Body of pancreas (tissue), 4 donors: ENCODE measurements around the gene BRSK1. TPM values are rescaled to one million over a fixed set of nuclear protein-coding genes. Genes with fewer than 3 reads are reported as not detected.
A peak's percentile ranks its signal among the peaks of the same experiment; 100 is the strongest.

ENCODE experiments used
- ATAC-seq: fragments of 150-250 bp; one replicate; pipeline ENCODE4 v1.9.1; 2016
- DNase-seq, 4 donors: peaks; one replicate each; pipeline ENCODE4 v3.0.0-alpha.2; 2019
- H3K27ac ChIP-seq, 4 donors: fragments of 200-600 bp; sonication (generic); 1 replicate in 3 of 4; 2 replicates in 1 of 4; pipeline versions ENCODE4 v1.5.1 to v1.6.1; 2016 to 2019; ENCODE audit warnings: mild to moderate bottlenecking in 1 of 4, mixed read lengths in 1 of 4, moderate library complexity in 1 of 4
- H3K27me3 ChIP-seq, 2 donors: fragments of 200-600 bp; sonication (generic); one replicate each; pipeline ENCODE4 v1.6.0; 2016; ENCODE audit warnings: mild to moderate bottlenecking in 1 of 2
- H3K36me3 ChIP-seq, 2 donors: fragments of 200-600 bp; sonication (generic); replicated peaks in 1 of 2; 2 replicates each; pipeline ENCODE4 v1.5.1; 2016; ENCODE audit warnings: low read depth in 2 of 2; ENCODE audit not compliant: insufficient read depth in 1 of 2
- H3K4me1 ChIP-seq: fragments of 200-600 bp; sonication (generic); one replicate; pipeline ENCODE4 v1.6.0; 2016
- H3K4me3 ChIP-seq, 2 donors: fragments of 200-600 bp; sonication (generic); 1 replicate in 1 of 2; 2 replicates in 1 of 2; pipeline ENCODE4 v1.5.1; 2016 to 2019
- H3K9me3 ChIP-seq, 3 donors: fragments of 200-600 bp; sonication (generic); 1 replicate in 2 of 3; 2 replicates in 1 of 3; pipeline ENCODE4 v1.5.1; 2016
- POLR2A ChIP-seq, 3 donors: fragments of 450-650 bp; IDR thresholded peaks; one replicate each; pipeline ENCODE4 v1.6.1; 2016; ENCODE audit warnings: antibody characterized with exemption in 3 of 3, mild to moderate bottlenecking in 2 of 3
- WGBS, 2 donors: methylation state at CpG; one replicate each; pipeline ENCODE4 v1.1.5; 2017; 5-methylcytosine and 5-hydroxymethylcytosine counted together
- intact Hi-C: fragments of 100-400 bp; cut with DNase I; formaldehyde crosslinking; loops from one replicate; pipeline ENCODE4 v1.15.1; 2023
- total RNA-seq, 2 donors: library from RNA; depleted of rRNA; stranded (reverse); fragments of >200 nt; gene quantifications; one replicate each; pipeline ENCODE4 v1.1.0, GENCODE V29; 2016
- TF ChIP-seq, protein P1 (sequence below), 7 experiments: fragments of 450-650 bp in 4 of 7; fragments of 200-600 bp in 3 of 7; sonication (generic) in 3 of 7; IDR thresholded peaks; one replicate each; pipeline ENCODE4 v1.5.1; 2016 to 2019; ENCODE audit warnings: antibody characterized with exemption in 7 of 7

The BRSK1 gene
- total RNA-seq, 2 donors from 2014 or later: 0.66 to 1.0 TPM

DNA sequence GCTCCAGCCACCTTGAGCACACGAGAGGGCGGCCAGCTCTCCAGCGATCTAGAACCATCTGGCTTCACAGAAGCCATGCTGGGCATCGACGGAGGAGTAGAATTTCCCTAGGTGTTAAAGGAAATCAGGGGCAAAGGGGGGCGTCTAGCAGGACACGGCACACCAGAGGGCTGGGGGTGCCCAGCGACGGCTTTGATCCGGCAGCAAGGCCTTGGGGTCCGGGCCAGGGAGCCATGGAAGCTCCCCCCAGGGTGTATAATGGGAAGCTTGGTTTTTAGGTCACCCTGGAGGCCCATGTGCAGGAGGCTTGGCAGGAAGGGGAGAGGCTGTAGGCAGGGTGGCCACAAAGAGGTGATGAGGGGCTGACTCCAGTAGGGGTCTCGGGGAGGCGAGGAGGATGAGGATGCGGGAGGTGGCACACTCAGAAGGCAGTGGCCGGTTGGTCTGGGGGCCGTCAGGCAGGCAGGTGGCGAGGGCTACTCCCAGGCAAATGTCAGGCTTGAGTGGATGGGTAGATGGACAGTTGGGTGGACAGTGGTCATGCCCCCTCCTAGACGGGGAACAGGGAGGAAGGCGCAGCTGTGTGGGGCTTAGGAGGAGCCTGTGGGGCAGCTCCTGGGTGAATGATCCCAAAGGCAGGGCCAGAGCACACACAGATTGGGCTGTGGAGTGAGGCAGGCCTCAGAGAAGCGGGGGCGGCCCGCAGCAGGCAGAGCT lies 61.5 kb downstream of the BRSK1 start:
- peaks cover 13% of the 10 kb centered on the region for H3K4me1 ChIP-seq
- peaks cover 0 to 1% of the 10 kb centered on the region in 2 donors for H3K36me3 ChIP-seq
- no peak for DNase-seq
- H3K9me3 ChIP-seq: no peaks in the 10 kb centered on the region
- no peak for ATAC-seq
- TF ChIP-seq POLR2A (IDR thresholded peaks at IDR 0.05): no peak
- TF ChIP-seq, protein P1, sequence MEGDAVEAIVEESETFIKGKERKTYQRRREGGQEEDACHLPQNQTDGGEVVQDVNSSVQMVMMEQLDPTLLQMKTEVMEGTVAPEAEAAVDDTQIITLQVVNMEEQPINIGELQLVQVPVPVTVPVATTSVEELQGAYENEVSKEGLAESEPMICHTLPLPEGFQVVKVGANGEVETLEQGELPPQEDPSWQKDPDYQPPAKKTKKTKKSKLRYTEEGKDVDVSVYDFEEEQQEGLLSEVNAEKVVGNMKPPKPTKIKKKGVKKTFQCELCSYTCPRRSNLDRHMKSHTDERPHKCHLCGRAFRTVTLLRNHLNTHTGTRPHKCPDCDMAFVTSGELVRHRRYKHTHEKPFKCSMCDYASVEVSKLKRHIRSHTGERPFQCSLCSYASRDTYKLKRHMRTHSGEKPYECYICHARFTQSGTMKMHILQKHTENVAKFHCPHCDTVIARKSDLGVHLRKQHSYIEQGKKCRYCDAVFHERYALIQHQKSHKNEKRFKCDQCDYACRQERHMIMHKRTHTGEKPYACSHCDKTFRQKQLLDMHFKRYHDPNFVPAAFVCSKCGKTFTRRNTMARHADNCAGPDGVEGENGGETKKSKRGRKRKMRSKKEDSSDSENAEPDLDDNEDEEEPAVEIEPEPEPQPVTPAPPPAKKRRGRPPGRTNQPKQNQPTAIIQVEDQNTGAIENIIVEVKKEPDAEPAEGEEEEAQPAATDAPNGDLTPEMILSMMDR (IDR thresholded peaks at IDR 0.05): no peak
- no peak overlapping the region for H3K4me3 ChIP-seq
- intact Hi-C loops: no loop called here
- 89 to 90% methylated on average over 22 of the region's 22 CpGs for whole genome bisulfite sequencing, 2 donors
- H3K27me3 ChIP-seq: no peaks in the 10 kb centered on the region
- no peak overlapping the region for H3K27ac ChIP-seq

DNA sequence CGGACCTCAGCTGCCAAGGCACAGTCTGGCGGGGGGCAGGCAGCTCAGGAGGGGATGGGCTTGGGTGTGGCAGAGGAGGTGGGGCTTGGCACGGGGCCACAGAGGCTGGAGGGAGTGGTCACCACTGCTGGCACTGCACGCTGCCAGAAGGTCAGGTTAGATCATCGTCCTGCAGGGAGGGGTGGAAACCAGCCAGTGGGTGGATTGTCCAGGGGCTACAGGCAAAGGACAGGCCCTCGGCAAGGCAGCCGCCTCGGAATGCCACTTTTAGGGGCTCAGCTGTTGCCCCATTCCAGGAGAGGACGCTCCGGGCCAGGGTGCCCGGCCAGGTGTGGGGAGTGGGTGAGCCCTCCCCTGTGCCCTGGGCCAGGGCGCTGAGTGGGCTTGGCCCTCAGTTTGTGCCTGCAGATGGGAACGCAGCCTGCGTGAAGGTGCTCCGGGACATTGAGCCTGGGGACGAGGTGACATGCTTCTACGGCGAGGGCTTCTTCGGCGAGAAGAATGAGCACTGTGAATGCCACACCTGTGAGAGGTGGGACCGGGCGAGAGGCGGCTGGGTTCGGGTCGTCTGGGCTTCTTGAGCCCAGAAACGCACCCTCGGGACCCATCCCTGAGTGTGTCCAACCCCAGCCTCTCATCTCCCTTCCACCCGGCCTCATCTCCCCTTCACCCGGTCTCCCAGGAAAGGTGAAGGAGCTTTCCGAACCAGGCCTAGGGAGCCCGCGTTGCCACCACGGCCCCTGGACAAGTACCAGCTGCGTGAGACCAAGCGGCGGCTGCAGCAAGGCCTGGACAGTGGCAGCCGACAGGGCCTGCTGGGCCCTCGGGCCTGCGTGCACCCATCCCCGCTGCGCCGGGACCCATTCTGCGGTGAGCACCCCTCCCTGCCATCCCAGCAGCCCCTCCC lies 62.3 kb downstream of the BRSK1 start:
- Histone ChIP-seq H3K9me3 (no peaks in the 10 kb centered on the region), H3K4me1 (peaks cover 5% of the 10 kb centered on the region), H3K4me3 (no peak overlapping the region), H3K36me3 (peaks cover 0 to 1% of the 10 kb centered on the region in 2 donors), H3K27ac (no peak overlapping the region), H3K27me3 (no peaks in the 10 kb centered on the region)
- TF ChIP-seq POLR2A (IDR thresholded peaks at IDR 0.05): no peak
- TF ChIP-seq, protein P1 (IDR thresholded peaks at IDR 0.05): no peak
- WGBS, 2 donors: 80 to 86% methylated on average over 16 to 41 of the region's 43 CpGs
- peak in 2 of 4 donors; percentile 34 to 38 for DNase-seq
- no peak for ATAC-seq
- intact Hi-C loops: no loop called here

DNA sequence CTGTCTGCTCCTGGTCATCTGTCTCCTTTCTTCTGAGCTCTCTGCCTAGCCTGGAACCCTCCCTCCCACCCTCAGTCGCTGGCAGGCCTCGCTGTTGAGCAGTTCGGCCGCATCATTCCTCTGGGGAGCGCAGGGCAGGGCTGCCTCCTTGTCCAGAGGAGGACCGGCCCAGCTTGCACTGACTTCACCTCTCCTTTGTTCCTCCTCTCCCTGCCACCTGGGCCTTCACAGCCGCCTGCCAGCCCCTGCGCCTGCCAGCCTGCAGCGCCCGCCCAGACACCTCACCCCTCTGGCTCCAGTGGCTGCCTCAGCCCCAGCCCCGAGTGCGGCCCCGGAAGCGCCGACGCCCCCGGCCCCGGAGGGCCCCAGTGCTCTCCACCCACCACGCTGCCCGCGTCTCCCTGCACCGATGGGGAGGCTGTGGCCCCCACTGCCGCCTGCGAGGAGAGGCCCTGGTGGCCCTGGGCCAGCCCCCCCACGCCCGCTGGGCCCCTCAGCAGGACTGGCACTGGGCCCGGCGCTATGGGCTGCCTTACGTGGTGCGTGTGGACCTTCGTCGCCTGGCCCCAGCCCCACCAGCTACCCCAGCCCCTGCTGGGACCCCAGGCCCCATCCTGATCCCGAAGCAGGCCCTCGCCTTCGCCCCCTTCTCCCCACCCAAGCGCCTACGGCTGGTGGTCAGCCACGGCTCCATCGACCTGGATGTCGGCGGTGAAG lies 63.1 kb downstream of the BRSK1 start:
- H3K27me3 ChIP-seq: peaks cover 0 to 2% of the 10 kb centered on the region in 2 donors
- intact Hi-C loops: no loop called here
- no peak overlapping the region for H3K27ac ChIP-seq
- TF ChIP-seq, protein P1 (IDR thresholded peaks at IDR 0.05): no peak
- H3K4me3 ChIP-seq: no peak overlapping the region
- ATAC-seq (no peak), DNase-seq (no peak)
- H3K4me1 ChIP-seq: no peaks in the 10 kb centered on the region
- no peaks in the 10 kb centered on the region for H3K9me3 ChIP-seq
- WGBS, 2 donors: 95 to 100% methylated on average over 7 to 25 of the region's 41 CpGs
- H3K36me3 ChIP-seq: peaks cover 0 to 1% of the 10 kb centered on the region in 2 donors

DNA sequence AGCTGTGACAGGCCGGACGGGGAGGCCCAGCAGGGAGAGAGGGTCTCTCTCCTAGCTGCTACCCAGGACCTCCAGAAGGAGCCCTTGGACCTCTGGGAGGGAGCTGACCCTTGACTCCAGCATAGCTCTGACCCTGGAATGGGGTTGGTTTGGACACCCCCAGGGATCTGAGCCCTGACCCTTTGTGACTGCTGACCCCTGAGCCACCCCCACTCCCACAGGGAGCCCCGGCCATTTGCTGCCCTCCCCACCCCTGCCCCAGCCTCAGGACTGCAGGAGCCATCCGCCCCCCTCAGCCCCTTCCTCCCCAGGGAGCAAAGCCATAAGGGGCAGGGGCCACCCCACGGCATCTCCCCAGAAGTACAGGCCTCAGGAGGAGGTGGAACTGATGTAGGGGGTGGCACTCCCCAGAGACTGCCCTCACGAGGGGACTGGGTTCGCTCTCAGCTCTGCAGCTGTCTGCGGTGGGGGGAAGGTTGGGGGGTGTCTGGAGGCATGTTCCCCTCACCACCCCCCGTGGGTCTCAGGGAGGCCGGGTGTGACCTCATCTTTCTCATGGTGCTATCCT lies 63.7 kb downstream of the BRSK1 start:
- Histone ChIP-seq H3K27ac (no peak overlapping the region), H3K27me3 (peaks cover 0 to 8% of the 10 kb centered on the region in 2 donors), H3K36me3 (peaks cover 0 to 1% of the 10 kb centered on the region in 2 donors), H3K4me3 (no peak overlapping the region), H3K9me3 (no peaks in the 10 kb centered on the region), H3K4me1 (no peaks in the 10 kb centered on the region)
- DNase-seq (no peak), ATAC-seq (no peak)
- intact Hi-C loops: no loop called here
- TF ChIP-seq, protein P1 (IDR thresholded peaks at IDR 0.05): no peak
- TF ChIP-seq POLR2A (IDR thresholded peaks at IDR 0.05): no peak
- 80% methylated on average over 10 of the region's 10 CpGs; no CpG with 5 or more reads in 1 of the 2 donors for WGBS, 2 donors
